GM12892 (cell line): ENCODE measurements around the gene TMEM30A.

Experiments used
- POLR2A ChIP-seq: IDR thresholded peaks from 2 replicates; pipeline ENCODE4 v1.6.1; 2011; ENCODE audit warnings: low read depth, low read length, control low read depth
- POLR2AphosphoS5 ChIP-seq: IDR thresholded peaks from 2 replicates; pipeline ENCODE4 v1.6.1; 2011; ENCODE audit warnings: low read depth, low read length, control low read depth
- TAF1 ChIP-seq: IDR thresholded peaks from 2 replicates; pipeline ENCODE4 v1.6.1; 2011; ENCODE audit warnings: low read depth, mild to moderate bottlenecking, control low read depth, low read length, borderline replicate concordance

DNA sequence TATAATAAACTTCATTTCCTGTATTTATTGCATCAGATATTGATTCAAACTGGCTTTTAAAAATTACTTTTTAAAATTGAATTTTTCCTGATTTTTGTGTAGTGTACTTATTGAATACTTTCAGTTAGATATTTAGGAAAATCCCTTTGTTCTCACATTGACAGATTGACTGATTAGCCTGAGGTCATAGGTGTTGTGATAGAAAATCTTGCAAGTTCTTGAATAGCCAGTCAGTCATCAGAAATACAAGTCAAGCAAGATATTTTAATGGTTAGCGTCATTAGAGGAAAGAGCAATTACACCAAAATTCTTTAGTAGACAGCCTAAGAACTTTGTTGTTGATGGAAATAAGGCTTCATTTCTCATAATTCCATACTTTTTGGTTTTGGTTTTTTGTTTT is 3.4 kb upstream of the TMEM30A start:
- TF ChIP-seq POLR2A (no peak), POLR2AphosphoS5 (no peak), TAF1 (no peak)
